ENCODE measurements around the gene USP17L18. TPM values are rescaled to one million over a fixed set of nuclear protein-coding genes. Genes with fewer than 3 reads are reported as not detected.

The USP17L18 gene, protein sequence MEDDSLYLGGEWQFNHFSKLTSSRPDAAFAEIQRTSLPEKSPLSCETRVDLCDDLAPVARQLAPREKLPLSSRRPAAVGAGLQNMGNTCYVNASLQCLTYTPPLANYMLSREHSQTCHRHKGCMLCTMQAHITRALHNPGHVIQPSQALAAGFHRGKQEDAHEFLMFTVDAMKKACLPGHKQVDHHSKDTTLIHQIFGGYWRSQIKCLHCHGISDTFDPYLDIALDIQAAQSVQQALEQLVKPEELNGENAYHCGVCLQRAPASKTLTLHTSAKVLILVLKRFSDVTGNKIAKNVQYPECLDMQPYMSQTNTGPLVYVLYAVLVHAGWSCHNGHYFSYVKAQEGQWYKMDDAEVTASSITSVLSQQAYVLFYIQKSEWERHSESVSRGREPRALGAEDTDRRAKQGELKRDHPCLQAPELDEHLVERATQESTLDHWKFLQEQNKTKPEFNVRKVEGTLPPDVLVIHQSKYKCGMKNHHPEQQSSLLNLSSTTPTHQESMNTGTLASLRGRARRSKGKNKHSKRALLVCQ
- total RNA-seq, result not detected in 2 replicates

DNA sequence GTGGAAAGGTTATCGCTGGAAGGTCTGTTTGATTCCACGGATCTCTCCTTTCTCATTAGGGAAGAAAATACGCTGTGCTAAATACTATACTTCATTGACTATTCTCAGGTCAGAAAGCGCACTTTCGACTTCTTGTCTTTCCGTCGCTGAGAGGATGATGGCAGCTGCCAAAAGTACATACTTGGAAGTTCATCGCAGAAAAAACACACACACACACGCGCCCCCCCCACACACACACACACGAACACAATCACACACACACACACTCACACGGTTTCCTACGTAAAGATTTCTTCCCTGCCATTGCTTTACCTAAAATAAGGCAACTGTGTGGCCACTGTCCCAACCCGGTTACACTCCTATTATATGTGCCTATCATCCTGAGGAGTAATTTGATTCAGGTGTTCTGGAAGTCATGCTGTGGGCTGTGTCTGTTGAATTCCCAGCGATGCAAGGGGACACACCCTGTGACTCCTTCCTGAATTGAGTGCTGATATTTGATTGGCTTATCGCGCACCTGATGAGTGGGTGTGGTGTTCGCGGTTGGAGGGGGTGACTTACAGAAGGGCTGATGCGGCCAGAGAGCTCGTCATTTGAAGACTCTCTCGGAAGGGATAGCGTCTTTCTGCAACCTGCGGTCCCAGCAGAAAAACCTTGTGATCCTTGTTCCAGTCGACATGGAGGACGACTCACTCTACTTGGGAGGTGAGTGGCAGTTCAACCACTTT lies at the start of gene USP17L18:
Gene USP17L18, plus strand, starts transcription at position 678 of the 728 bp plus-strand sequence. Its CDS starts 0 bp downstream, at position 678.

DNA sequence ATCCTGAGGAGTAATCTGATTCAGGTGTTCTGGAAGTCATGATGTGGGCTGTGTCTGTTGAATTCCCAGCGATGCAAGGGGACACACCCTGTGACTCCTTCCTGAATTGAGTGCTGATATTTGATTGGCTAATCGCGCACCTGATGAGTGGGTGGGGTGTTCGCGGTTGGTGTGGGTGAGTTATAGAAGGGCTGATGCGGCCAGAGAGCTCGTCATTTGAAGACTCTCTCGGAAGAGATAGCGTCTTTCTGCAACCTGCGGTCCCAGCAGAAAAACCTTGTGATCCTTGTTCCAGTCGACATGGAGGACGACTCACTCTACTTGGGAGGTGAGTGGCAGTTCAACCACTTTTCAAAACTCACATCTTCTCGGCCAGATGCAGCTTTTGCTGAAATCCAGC lies 38.1 kb upstream of the USP17L18 start, which contains the start of gene USP17L10:
Gene USP17L10, plus strand, starts transcription at position 301 of the 400 bp plus-strand sequence. Its CDS starts 0 bp downstream, at position 301.

DNA sequence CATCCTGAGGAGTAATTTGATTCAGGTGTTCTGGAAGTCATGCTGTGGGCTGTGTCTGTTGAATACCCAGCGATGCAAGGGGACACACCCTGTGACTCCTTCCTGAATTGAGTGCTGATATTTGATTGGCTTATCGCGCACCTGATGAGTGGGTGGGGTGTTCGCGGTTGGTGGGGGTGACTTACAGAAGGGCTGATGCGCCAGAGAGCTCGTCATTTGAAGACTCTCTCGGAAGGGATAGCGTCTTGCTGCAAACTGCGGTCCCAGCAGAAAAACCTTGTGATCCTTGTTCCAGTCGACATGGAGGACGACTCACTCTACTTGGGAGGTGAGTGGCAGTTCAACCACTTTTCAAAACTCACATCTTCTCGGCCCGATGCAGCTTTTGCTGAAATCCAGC lies 33.3 kb upstream of the USP17L18 start, which contains the start of gene USP17L11:
Gene USP17L11, plus strand, starts transcription at position 301 of the 400 bp plus-strand sequence. Its CDS starts 0 bp downstream, at position 301.

GRCh38 chr4:9219852-9220251 lies 28.6 kb upstream of the USP17L18 start, which contains the start of gene USP17L12:
TSS of gene USP17L12 (plus strand) at chr4:9220152. CDS start at chr4:9220152, 0 bp downstream.

GRCh38 chr4:9224596-9224995 lies 23.8 kb upstream of the USP17L18 start, which contains the start of gene USP17L13:
TSS of gene USP17L13 (plus strand) at chr4:9224896. CDS start at chr4:9224896, 0 bp downstream.

GRCh38 chr4:9234085-9234484 lies 14.3 kb upstream of the USP17L18 start, which contains the start of gene USP17L15:
TSS of gene USP17L15 (plus strand) at chr4:9234385. CDS start at chr4:9234385, 0 bp downstream.

DNA sequence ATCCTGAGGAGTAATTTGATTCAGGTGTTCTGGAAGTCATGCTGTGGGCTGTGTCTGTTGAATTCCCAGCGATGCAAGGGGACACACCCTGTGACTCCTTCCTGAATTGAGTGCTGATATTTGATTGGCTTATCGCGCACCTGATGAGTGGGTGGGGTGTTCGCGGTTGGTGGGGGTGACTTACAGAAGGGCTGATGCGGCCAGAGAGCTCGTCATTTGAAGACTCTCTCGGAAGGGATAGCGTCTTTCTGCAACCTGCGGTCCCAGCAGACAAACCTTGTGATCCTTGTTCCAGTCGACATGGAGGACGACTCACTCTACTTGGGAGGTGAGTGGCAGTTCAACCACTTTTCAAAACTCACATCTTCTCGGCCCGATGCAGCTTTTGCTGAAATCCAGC lies 4.9 kb upstream of the USP17L18 start, which contains the start of gene USP17L17:
Gene USP17L17, plus strand, starts transcription at position 301 of the 400 bp plus-strand sequence. Its CDS starts 0 bp downstream, at position 301.

GRCh38 chr4:9253078-9253477 lies 4.6 kb downstream of the USP17L18 start, which contains the start of gene USP17L19:
TSS of gene USP17L19 (plus strand) at chr4:9253378. CDS start at chr4:9253378, 0 bp downstream.

GRCh38 chr4:9257824-9258223 lies 9.4 kb downstream of the USP17L18 start, which contains the start of gene USP17L20:
TSS of gene USP17L20 (plus strand) at chr4:9258124. CDS start at chr4:9258124, 0 bp downstream.

GRCh38 chr4:9262572-9262971 lies 14.1 kb downstream of the USP17L18 start, which contains the start of gene USP17L21:
TSS of gene USP17L21 (plus strand) at chr4:9262872. CDS start at chr4:9262872, 0 bp downstream.

DNA sequence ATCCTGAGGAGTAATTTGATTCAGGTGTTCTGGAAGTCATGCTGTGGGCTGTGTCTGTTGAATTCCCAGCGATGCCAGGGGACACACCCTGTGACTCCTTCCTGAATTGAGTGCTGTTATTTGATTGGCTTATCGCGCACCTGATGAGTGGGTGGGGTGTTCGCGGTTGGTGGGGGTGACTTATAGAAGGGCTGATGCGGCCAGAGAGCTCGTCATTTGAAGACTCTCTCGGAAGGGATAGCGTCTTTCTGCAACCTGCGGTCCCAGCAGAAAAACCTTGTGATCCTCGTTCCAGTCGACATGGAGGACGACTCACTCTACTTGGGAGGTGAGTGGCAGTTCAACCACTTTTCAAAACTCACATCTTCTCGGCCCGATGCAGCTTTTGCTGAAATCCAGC lies 18.9 kb downstream of the USP17L18 start, which contains the start of gene USP17L22:
Gene USP17L22, plus strand, starts transcription at position 301 of the 400 bp plus-strand sequence. Its CDS starts 0 bp downstream, at position 301.

Other genes with a start within 250 kb of the USP17L18 start
- gene FAM90A26, start 78.2 kb upstream of the USP17L18 start, total RNA-seq, result not detected in 2 replicates
- gene USP17L10, start 38.0 kb upstream of the USP17L18 start, total RNA-seq, result not detected in 2 replicates
- gene USP17L11, start 33.2 kb upstream of the USP17L18 start, total RNA-seq, result not detected in 2 replicates
- not detected in 2 replicates for gene USP17L12, start 28.5 kb upstream of the USP17L18 start, total RNA-seq
- gene USP17L13, start 23.7 kb upstream of the USP17L18 start, total RNA-seq, result not detected in 2 replicates
- not detected in 2 replicates for gene USP17L15, start 14.2 kb upstream of the USP17L18 start, total RNA-seq
- not detected in 2 replicates for gene USP17L17, start 4.8 kb upstream of the USP17L18 start, total RNA-seq
- not detected in 2 replicates for gene USP17L19, start 4.7 kb downstream of the USP17L18 start, total RNA-seq
- gene USP17L20, start 9.5 kb downstream of the USP17L18 start, total RNA-seq, result not detected in 2 replicates
- gene USP17L21, start 14.2 kb downstream of the USP17L18 start, total RNA-seq, result not detected in 2 replicates
- gene USP17L22, start 19.0 kb downstream of the USP17L18 start, total RNA-seq, result not detected in 2 replicates
- not detected in 2 replicates for gene USP17L24, start 76.5 kb downstream of the USP17L18 start, total RNA-seq
- gene USP17L25, start 81.3 kb downstream of the USP17L18 start, total RNA-seq, result not detected in 2 replicates
- not detected in 2 replicates for gene USP17L26, start 86.0 kb downstream of the USP17L18 start, total RNA-seq
- gene USP17L5, start 90.8 kb downstream of the USP17L18 start, total RNA-seq, result not detected in 2 replicates
- not detected in 2 replicates for gene USP17L27, start 95.5 kb downstream of the USP17L18 start, total RNA-seq
- not detected in 2 replicates for gene USP17L28, start 100.3 kb downstream of the USP17L18 start, total RNA-seq
- not detected in 2 replicates for gene USP17L29, start 105.0 kb downstream of the USP17L18 start, total RNA-seq
- not detected in 2 replicates for gene USP17L30, start 114.5 kb downstream of the USP17L18 start, total RNA-seq
- gene DEFB131A, start 195.8 kb downstream of the USP17L18 start, total RNA-seq, result not detected in 2 replicates

Measured in mammary microvascular endothelial cell (primary cell).